Progenitor cell of endocrine pancreas (in vitro differentiated cells): ENCODE measurements around the gene KLF15. TPM values are rescaled to one million over a fixed set of nuclear protein-coding genes. Genes with fewer than 3 reads are reported as not detected.

ENCODE experiments used
- DNase-seq: peaks from one replicate; pipeline ENCODE4 v3.0.0; 2021; ENCODE audit warnings: low spot score; ENCODE audit not compliant: unreplicated experiment
- H3K27ac Mint-ChIP-seq: 2 replicates; pipeline ENCODE4 v1.8.0; 2021; ENCODE audit warnings: mild to moderate bottlenecking, moderate library complexity, mixed read lengths
- H3K27me3 Mint-ChIP-seq: 2 replicates; pipeline ENCODE4 v1.8.0; 2021; ENCODE audit warnings: mixed read lengths
- H3K36me3 Mint-ChIP-seq: 2 replicates; pipeline ENCODE4 v1.8.0; 2022; ENCODE audit warnings: mixed read lengths; ENCODE audit not compliant: insufficient read depth
- H3K4me1 Mint-ChIP-seq: 2 replicates; pipeline ENCODE4 v1.8.0; 2021; ENCODE audit warnings: low read depth, mixed read lengths
- H3K4me3 Mint-ChIP-seq: 2 replicates; pipeline ENCODE4 v1.8.0; 2021; ENCODE audit warnings: low read depth, mild to moderate bottlenecking, moderate library complexity, mixed read lengths
- H3K9me3 Mint-ChIP-seq: 2 replicates; pipeline ENCODE4 v1.8.0; 2021; ENCODE audit warnings: low read depth, mixed read lengths
- CTCF ChIP-seq: fragments of 200-600 bp; sonication (generic); IDR thresholded peaks from one replicate; pipeline ENCODE4 v1.5.0; 2021; ENCODE audit warnings: antibody characterized with exemption, mild to moderate bottlenecking; ENCODE audit not compliant: unreplicated experiment
- total RNA-seq: library from RNA; stranded (reverse); gene quantifications from 2 replicates; pipeline ENCODE4 v1.2.1, GENCODE V29; 2021

KLF15 gene
- total RNA-seq, 1 donor from 2014 or later, result 17.7 TPM

DNA sequence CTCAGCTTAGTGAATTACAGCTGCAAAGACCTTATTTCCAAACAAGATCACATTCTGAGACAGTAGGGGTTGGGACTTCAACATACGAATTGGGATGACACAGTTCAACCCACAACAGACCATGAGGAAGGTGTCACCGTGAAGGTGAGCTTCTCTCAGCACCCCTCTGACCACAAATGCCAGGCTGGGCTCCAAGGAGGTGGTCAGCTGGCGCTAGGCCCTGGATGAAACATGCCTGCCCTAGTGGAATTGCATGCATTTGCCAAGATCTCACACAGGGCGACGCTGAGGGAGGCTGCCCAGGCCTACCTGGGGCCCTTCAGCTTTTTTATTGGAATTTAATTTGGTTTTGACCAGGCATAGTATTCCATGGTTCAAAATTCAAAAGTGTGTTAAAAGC, 39.3 kb upstream of the KLF15 start:
- no peak overlapping the region for H3K4me3 Mint-ChIP-seq
- no peak for TF ChIP-seq CTCF
- H3K27me3 Mint-ChIP-seq, result peaks cover 53% of the 10 kb centered on the region

DNA sequence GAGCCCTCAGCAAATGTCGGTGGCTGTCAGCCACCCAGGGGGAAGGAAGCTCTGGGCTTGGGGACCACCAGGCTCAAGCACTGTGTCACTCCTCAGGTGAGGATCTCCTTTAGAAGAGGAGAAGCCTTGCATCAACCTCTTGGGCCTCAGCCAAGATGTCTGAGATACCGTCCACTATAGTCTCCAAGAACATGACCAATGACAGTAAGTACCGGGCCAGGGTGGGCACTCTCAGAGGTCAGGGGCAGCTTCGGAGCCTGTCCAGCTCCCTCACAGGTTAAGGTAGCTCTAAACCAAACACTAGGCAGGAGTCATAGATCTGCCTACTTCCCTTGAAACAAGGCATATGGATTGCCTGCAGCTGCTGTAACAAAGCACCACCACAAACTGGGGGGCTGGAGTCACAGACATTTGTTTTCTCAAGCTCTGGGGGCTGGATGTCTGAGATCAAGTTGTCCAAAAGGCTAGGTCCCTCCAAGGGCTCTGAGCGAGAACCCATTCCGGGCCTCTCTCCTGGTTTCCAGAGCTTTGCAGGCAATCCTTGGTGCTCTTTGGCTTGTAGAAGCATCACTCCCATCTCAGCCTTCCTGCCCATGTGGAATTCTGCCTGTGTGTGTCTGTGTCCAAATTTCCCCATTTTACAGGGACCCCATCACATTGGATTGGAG, 38.8 kb upstream of the KLF15 start:
- Mint-ChIP-seq H3K36me3 (no peaks in the 10 kb centered on the region), H3K9me3 (no peaks in the 10 kb centered on the region), H3K4me3 (no peak overlapping the region), H3K27ac (no peak overlapping the region), H3K27me3 (peaks cover 58% of the 10 kb centered on the region), H3K4me1 (no peaks in the 10 kb centered on the region)
- no peak for TF ChIP-seq CTCF
- DNase-seq, result no peak

More for the DNA sequence above, 39.3 kb upstream of the KLF15 start:
- Mint-ChIP-seq H3K9me3 (no peaks in the 10 kb centered on the region), H3K27ac (no peak overlapping the region), H3K4me1 (no peaks in the 10 kb centered on the region), H3K36me3 (no peaks in the 10 kb centered on the region)
- no peak for DNase-seq

DNA sequence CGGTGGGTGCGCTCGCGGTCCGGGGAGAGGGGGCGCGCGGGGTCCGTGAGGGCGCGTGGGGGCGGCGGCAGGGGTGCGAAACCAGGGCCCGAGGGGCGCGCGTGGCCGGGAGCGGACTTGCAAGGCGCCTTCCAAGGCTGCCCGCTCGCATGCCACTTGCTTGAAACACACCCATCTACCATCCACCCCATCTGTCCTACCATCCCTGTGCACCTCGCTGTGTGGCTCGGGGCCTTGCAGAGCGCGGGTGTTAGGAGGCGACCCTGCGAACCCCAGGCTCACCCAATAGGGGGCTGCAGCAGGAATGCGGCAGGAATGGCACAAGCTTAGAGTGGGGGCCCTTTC, 37.7 kb upstream of the KLF15 start:
- no peak for DNase-seq
- H3K27ac Mint-ChIP-seq, result no peak overlapping the region
- H3K4me1 Mint-ChIP-seq, result no peaks in the 10 kb centered on the region
- H3K27me3 Mint-ChIP-seq, result peaks cover 66% of the 10 kb centered on the region
- peak overlapping the region; percentile 55 for H3K4me3 Mint-ChIP-seq
- peak; percentile 31 for TF ChIP-seq CTCF
- H3K36me3 Mint-ChIP-seq, result no peaks in the 10 kb centered on the region
- no peaks in the 10 kb centered on the region for H3K9me3 Mint-ChIP-seq

DNA sequence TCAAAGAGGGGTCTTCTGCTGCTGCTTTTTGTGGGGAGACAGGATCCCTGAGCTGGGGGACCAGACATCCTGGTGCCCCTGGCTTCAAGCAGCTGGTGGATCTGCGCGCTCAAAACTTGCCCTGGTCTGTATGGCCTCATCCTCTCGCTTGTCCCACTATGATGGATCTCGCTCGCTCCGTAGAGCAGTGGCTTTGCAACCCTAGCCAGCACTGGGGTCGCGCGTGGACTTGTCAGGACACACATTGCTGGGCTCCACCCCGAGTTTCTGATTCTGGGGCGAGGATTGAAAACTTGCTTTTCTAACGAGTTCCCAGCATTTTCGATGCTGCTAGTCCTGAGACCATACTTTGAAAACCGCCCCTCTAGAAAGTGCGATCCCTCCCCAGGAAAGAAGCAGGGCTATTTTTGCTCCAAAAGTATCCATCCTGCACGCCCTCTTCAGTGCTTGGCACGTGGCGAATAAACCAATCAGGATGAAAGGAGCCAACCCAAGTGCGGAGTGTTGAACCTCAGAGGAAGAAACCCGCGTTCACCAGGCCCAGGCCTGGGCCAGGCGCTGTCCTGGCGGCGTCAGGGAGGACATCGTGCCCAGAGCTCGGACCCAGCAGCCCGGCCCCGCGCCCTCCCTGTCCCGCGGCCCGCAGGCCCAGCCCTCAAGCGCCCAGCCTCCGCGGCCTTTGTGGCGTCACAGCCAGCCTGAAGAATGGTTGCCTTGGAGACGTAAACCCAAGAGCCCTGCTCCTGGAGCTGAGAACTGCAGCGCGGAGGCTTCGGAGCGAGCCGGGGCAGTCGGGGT, 37.2 kb upstream of the KLF15 start, which contains the start of gene CFAP100:
Gene CFAP100 (plus strand): TSS at position 731 of the 798 bp plus-strand sequence. CDS start 1,092 bp downstream, outside the sequence.
- Mint-ChIP-seq H3K4me1 (peaks cover 3% of the 10 kb centered on the region), H3K27me3 (peaks cover 69% of the 10 kb centered on the region), H3K36me3 (no peaks in the 10 kb centered on the region), H3K27ac (no peak within 1 kb of the TSS), H3K9me3 (no peaks in the 10 kb centered on the region), H3K4me3 (peak within 1 kb of the TSS; percentile 55)
- peak; percentile 34 for DNase-seq
- no peak for TF ChIP-seq CTCF

GRCh38 chr3:126393563-126393962, 36.4 kb upstream of the KLF15 start:
- no peak for DNase-seq
- H3K36me3 Mint-ChIP-seq, result no peaks in the 10 kb centered on the region
- peaks cover 3% of the 10 kb centered on the region for H3K4me1 Mint-ChIP-seq
- H3K27ac Mint-ChIP-seq, result no peak overlapping the region
- H3K27me3 Mint-ChIP-seq, result peaks cover 70% of the 10 kb centered on the region
- H3K4me3 Mint-ChIP-seq, result no peak overlapping the region
- H3K9me3 Mint-ChIP-seq, result no peaks in the 10 kb centered on the region
- no peak for TF ChIP-seq CTCF
